ENCODE data around the gene FRMD4A. TPM values are rescaled to one million over a fixed set of nuclear protein-coding genes. Genes with fewer than 3 reads are reported as not detected.

Gene FRMD4A
- total RNA-seq, 1 experiment from 2014 or later = 7.1 TPM

- CTCF ChIA-PET = no interaction called here
- POLR2A ChIA-PET (ENCODE audit: unreplicated experiment) = no interaction called here
- H4K20me1 ChIP-seq (ENCODE audit: low read length) = no peaks in the 10 kb centered on the region
Measured at GRCh38 chr10:13993673-13994089, 337.0 kb downstream of the FRMD4A start.

GRCh38 chr10:13993169-13993568, 337.6 kb downstream of the FRMD4A start:
- H3K4me2 ChIP-seq (ENCODE audit: low read length) = no peak overlapping the region
- H3K36me3 ChIP-seq (ENCODE audit: low read depth, low read length) = no peaks in the 10 kb centered on the region
- H3K79me2 ChIP-seq (ENCODE audit: low read length) = no peaks in the 10 kb centered on the region
- CTCF ChIA-PET = no interaction called here
- H3K27ac ChIP-seq (ENCODE audit: low read length) = no peak overlapping the region
- TF ChIP-seq EZH2phosphoT487 (IDR thresholded peaks at IDR 0.05; ENCODE audit: borderline replicate concordance, low read length) (no peak), CTCF (conservative IDR thresholded peaks at IDR 0.05; ENCODE audit: low read depth, low read length) (no peak), EZH2 (IDR thresholded peaks at IDR 0.05; ENCODE audit: low read length, unreplicated experiment) (no peak)
- no peaks in the 10 kb centered on the region for H4K20me1 ChIP-seq (ENCODE audit: low read length)
- no peaks in the 10 kb centered on the region for H3K27me3 ChIP-seq (ENCODE audit: low read length)
- H3K9me2 ChIP-seq (replicated peaks; ENCODE audit: low read length) = no peaks in the 10 kb centered on the region
- H2AFZ ChIP-seq (ENCODE audit: low read length) = no peak overlapping the region
- no peaks in the 10 kb centered on the region for H3K4me1 ChIP-seq (ENCODE audit: insufficient read depth, low read length)
- H3F3A ChIP-seq (ENCODE audit: low read length, unreplicated experiment) = no peaks in the 10 kb centered on the region
- no peak overlapping the region for H3K9ac ChIP-seq (ENCODE audit: low read length)
- no peaks in the 10 kb centered on the region for H3K9me3 ChIP-seq (ENCODE audit: low read length)
- no TSS peak for BruUV-seq (replicated peaks)
- no peak for DNase-seq
- ATAC-seq = no peak
- POLR2A ChIA-PET (ENCODE audit: unreplicated experiment) = no interaction called here
- no peak overlapping the region for H3K4me3 ChIP-seq (ENCODE audit: low read length)
- intact Hi-C loops (cut with micrococcal nuclease) = no loop called here

More at GRCh38 chr10:13993673-13994089, 337.0 kb downstream of the FRMD4A start:
- H3F3A ChIP-seq (ENCODE audit: low read length, unreplicated experiment) = no peaks in the 10 kb centered on the region
- BruUV-seq (replicated peaks) = no TSS peak
- intact Hi-C loops (cut with micrococcal nuclease) = no loop called here
- no peak overlapping the region for H3K4me3 ChIP-seq (ENCODE audit: low read length)
- DNase-seq = no peak
- no peaks in the 10 kb centered on the region for H3K79me2 ChIP-seq (ENCODE audit: low read length)
- no peak overlapping the region for H2AFZ ChIP-seq (ENCODE audit: low read length)
- TF ChIP-seq EZH2phosphoT487 (IDR thresholded peaks at IDR 0.05; ENCODE audit: borderline replicate concordance, low read length) (no peak), CTCF (conservative IDR thresholded peaks at IDR 0.05; ENCODE audit: low read depth, low read length) (no peak), EZH2 (IDR thresholded peaks at IDR 0.05; ENCODE audit: low read length, unreplicated experiment) (no peak)
- H3K36me3 ChIP-seq (ENCODE audit: low read depth, low read length) = no peaks in the 10 kb centered on the region
- H3K27ac ChIP-seq (ENCODE audit: low read length) = no peak overlapping the region
- H3K4me2 ChIP-seq (ENCODE audit: low read length) = no peak overlapping the region
- H3K4me1 ChIP-seq (ENCODE audit: insufficient read depth, low read length) = no peaks in the 10 kb centered on the region
- H3K27me3 ChIP-seq (ENCODE audit: low read length) = no peaks in the 10 kb centered on the region
- no peaks in the 10 kb centered on the region for H3K9me3 ChIP-seq (ENCODE audit: low read length)
- H3K9ac ChIP-seq (ENCODE audit: low read length) = no peak overlapping the region
- no peak for ATAC-seq
- H3K9me2 ChIP-seq (replicated peaks; ENCODE audit: low read length) = no peaks in the 10 kb centered on the region

GRCh38 chr10:13991353-13991752, 339.4 kb downstream of the FRMD4A start:
- ATAC-seq = no peak
- Histone ChIP-seq H3K9ac (ENCODE audit: low read length) (no peak overlapping the region), H3K27me3 (ENCODE audit: low read length) (no peaks in the 10 kb centered on the region), H3K4me3 (ENCODE audit: low read length) (no peak overlapping the region), H3K36me3 (ENCODE audit: low read depth, low read length) (no peaks in the 10 kb centered on the region), H3K4me1 (ENCODE audit: insufficient read depth, low read length) (peaks cover 13% of the 10 kb centered on the region), H3K4me2 (ENCODE audit: low read length) (no peak overlapping the region), H2AFZ (ENCODE audit: low read length) (no peak overlapping the region), H3F3A (ENCODE audit: low read length, unreplicated experiment) (no peaks in the 10 kb centered on the region), H3K79me2 (ENCODE audit: low read length) (no peaks in the 10 kb centered on the region), H3K9me2 (replicated peaks; ENCODE audit: low read length) (no peaks in the 10 kb centered on the region), H3K27ac (ENCODE audit: low read length) (no peak overlapping the region), H4K20me1 (ENCODE audit: low read length) (no peaks in the 10 kb centered on the region), H3K9me3 (ENCODE audit: low read length) (no peaks in the 10 kb centered on the region)
- DNase-seq = no peak
- TF ChIP-seq EZH2phosphoT487 (IDR thresholded peaks at IDR 0.05; ENCODE audit: borderline replicate concordance, low read length) = no peak
- no peak for TF ChIP-seq EZH2 (IDR thresholded peaks at IDR 0.05; ENCODE audit: low read length, unreplicated experiment)
- TF ChIP-seq CTCF (conservative IDR thresholded peaks at IDR 0.05; ENCODE audit: low read depth, low read length) = no peak
- ChIA-PET POLR2A (ENCODE audit: unreplicated experiment) (no interaction called here), CTCF (no interaction called here)
- BruUV-seq (replicated peaks) = no TSS peak
- intact Hi-C loops (cut with micrococcal nuclease) = no loop called here
